IPS-NIHi11 (cell line): ENCODE measurements around the gene CDC42EP4.
"Not testable (repeated sequence)": the region's sequence is repeated elsewhere in the genome, so short reads cannot be mapped to it uniquely, and the experiment has no call there.

ENCODE experiments used
- DNase-seq: peaks from one replicate; pipeline ENCODE4 v3.0.0; 2012; ENCODE audit warnings: mixed read lengths, low spot score

Gene CDC42EP4

GRCh38 chr17:73343168-73343634 is 31.4 kb upstream of the CDC42EP4 start:
- peak; percentile 74 for DNase-seq

DNA sequence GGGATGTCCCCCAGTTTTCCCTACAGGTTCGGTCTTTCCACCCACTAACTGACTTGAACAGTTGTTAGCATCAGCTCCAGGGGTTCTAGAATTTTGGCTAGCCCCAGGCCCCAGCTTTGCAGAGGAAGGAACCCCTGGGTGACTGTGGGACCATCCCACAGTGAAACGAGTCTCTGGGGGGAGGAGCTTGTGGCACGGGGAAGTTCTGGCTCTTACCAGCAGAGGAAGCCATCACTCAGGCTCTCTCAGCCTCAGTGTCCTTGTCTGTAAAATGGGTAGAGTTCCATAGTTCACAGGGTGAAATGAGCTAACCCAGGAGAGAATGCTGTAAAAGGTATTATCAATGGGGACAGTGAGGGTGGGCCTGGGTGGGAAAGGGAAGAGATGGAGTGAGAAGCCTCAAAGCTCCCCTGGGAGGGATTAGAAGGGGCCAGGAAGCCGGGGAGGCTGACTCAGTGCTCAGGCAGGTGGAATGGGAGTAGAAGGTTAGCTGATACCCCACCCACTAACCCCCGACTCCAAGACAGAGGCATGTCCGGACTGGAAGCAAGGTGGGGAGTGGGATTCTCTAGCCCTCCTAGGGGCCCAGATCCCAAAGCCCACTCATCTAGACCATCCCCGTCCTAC is 30.9 kb upstream of the CDC42EP4 start:
- DNase-seq: no peak

- peak; percentile 88 for DNase-seq
These were observed 30.3 kb upstream of the CDC42EP4 start for GRCh38 chr17:73342050-73342522.

GRCh38 chr17:73341350-73342049 is 29.7 kb upstream of the CDC42EP4 start:
- DNase-seq: no peak

DNA sequence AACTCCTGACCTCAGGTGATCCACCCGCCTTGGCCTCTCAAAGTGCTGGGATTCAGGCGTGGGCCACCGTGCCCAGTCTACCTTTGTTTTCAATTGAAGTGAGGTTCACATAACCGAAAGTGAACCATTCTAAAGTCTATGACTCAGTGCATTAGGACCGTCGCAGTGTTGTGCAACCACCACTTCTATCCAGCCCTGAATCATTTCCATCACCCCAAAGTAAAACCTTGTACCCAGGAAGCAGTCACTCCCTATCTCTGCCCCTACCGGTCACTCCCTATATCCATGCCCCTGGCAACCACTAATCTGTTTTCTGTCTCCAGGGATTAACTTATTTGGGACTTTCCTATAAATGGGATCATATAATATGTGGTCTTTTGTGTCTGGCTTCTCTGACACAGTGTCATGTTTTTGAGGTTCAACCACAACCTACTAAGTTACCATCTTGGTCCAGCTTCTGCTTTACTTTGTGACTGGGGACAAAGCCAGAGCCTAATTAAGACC is 28.3 kb upstream of the CDC42EP4 start:
- DNase-seq: no peak

DNA sequence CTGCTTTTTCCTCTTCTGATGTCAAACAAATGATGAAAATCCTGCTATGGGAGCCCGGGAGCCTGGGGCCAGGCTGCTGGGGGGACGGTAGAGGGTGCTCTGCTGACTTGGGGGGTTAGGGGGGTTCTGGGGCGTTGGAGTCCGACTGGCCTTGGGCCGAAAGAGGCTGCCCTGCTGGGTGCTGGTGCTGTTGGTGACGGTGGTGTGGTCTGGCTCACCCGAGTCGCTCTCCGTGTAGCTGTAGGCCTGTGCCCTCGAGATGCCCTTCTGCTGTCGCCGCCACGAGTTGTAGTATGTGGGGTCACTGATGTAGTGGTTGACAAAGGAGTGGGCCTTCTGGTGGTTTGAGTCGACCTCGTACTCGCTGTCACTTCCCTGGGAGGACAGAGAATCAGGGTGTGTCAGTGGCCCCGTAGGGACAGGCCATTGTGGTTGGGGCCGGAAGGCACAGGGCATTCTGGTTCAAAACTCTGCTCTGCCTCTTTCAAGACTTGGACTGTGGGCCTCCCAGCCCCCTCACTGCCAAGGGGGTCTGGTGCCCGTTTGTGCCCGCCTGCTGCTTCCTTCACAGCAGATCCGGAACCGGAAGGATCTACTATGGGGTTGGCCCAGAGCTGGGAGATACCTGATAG is 26.9 kb upstream of the CDC42EP4 start:
- DNase-seq: no peak

- no peak for DNase-seq
These were observed 26.3 kb upstream of the CDC42EP4 start for GRCh38 chr17:73338050-73338521.

- no peak for DNase-seq
These were observed 25.5 kb upstream of the CDC42EP4 start for GRCh38 chr17:73337330-73337710.

DNA sequence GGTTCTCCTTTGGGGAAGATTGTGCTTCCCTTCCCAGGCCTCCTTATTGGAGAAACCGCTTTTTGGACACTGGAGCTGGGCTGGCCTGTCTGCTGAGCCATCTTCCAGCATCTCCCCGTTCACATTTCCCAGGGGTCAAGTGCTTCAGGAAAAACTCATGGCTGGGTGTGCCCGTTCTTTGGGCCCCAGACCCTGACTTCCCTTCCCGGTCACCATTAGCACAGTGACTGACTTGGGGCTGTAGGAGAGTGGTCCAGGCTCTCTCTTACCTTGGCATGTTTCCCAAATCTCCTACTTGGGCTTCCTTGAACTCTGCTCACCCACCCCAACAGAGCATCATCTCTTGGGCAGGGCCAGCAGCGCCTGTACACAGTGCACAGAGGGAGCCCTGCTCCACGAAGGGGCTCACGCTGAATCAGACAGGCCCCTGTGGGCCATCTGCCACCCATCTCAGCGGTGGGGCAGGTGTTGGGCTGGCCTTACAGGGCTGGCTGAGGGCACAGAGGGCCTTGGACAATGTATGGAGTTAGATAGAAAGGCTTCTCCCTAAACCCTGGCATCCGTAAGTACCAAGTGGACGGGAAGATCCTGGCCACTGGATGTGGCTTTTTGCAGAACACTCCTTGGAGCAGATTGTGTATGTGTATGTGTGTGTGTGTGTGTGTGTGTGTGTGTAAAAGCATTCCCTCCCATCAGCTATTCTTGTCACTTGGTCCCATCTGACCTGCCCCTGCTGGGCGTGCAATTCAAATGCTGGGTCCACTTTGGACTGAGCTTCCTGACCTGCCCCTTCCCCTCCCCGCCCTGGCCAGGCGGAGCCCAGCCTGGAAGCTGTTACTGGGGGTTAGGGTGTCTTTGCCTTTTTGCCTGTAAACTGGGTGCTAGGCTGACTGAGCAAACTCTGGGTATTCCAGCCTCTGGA is 24.9 kb upstream of the CDC42EP4 start:
- no peak for DNase-seq

DNA sequence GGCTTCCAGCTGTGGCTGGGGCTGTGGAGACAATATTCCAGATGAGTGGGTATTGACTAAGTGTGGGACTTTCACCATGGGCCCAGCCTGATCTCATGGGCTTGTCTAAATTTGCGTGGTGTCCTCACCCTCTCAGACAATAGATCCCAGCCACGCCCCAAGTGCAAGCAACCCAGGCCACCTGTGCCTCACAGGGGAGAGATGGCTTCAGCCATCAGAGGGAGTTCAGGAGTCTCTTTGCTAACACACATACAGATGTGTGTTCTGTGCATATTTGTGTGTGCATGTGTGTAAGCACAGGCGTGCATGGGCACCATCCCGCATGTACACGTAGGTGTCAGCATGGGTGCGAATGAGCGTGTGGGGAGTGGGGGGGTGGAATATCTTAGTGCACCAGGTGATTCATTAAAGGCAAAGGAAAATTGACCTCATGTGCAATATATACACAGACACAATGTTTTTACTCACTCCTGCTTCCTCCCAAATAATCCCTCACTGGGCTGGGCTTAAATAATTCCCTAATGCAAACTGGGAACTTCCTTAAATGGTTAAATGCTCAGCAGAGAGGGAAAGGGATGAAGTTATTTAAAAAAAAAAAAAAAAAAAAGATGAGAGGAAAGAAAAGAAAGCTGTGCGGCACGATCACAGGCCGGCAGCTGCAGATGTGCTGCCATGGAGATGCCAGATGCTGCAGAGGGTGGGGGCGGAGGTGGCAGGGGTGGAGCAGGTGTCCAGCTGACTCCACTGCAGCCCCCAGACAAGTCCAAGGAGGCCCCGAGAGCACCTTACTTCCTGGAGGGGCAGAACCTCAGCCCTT is 24.0 kb upstream of the CDC42EP4 start:
- DNase-seq: no peak

GRCh38 chr17:73334771-73335513 is 23.1 kb upstream of the CDC42EP4 start:
- no peak for DNase-seq

DNA sequence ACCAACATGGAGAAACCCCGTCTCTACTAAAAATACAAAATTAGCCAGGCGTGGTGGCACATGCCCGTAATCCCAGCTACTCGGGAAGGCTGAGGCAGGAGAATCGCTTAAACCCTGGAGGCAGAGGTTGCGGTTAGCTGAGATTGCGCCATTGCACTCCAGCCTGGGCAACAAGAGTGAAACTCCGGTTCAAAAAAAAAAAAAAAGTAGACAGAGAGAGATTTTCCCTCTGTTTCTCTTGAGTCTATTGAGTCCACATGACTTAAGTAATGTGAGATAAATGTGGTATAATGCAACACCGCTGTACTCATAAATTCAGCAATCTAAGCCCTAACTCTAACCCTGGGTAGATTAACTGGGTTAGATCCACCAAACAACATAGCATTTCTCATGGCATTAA is 21.6 kb upstream of the CDC42EP4 start:
- not testable (repeated sequence) for DNase-seq

- no peak for DNase-seq
These were observed 19.3 kb upstream of the CDC42EP4 start for GRCh38 chr17:73331060-73331459.

DNA sequence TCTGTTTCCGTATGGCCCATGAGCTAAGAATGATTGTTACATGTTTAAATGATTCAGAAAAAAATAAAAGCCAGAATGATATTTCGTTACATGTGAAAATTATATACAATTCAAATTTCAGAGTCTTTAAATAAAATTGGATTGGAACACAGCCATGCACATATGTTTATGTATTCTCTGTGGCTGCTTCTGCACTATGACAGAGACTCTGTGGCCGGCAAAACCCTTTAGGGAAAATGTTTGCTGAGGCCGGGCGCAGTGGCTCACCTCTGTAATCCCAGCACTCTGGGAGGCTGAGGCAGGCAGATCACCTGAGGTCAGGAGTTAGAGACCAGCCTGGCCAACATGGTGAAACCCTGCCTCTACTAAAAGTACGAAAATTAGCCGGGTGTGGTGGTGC is 15.9 kb upstream of the CDC42EP4 start:
- no peak for DNase-seq

DNA sequence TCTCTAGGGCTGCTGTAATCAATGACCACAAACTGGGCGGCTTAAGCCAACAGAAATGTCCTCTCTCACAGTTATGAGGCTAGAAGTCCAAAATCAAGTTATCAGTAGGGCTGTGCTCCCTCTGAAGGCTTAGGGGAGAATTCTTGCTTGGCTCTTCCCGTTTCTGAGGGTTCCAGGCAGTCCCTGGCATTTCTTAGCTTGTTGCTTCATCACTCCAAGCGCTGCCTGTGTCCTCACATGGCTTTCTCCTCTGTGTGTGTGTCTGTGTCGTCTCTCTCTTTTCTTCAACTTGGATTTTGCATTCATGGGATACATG is 13.7 kb upstream of the CDC42EP4 start:
- no peak for DNase-seq

DNA sequence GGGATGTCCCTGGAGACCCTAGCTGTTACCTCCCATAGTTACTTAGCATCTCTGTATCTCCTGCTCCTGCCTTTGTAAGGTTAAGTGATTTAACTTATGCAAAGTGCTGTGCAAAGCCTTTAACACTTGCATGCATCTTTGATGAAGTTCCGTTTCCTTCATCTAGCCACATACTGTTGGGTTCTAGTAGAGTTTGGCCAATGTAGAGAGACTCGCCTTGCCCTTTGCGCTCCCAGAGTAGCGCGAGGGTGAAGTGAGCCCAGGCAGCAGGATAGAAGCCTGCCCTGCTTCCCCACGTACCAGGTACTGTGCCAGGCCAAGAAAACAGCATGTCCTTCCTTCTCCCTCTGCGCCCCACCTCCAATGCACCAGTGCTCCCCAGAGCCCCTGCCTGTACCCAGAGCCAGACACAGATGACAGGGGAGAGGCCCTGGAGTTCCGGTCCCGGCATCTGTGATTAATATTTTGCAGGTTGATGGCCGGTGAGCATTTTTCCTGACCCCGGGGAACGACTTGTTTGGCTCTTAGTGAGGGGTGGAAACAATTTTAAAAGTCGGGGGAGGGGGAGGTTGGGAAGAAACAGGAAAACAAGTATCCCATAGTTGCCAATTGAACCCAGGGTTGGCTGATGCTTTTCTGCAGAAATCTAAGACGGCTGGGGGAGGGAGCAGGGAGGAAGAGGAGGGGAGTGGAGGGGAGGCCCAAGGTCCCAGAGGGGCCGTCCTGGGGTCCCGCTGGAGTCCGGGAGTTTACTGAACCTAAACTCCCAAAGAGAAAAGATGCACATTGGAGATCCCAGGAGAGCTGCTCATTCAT is 13.1 kb upstream of the CDC42EP4 start:
- DNase-seq: no peak

GRCh38 chr17:73324160-73324475 is 12.3 kb upstream of the CDC42EP4 start:
- DNase-seq: no peak

GRCh38 chr17:73323409-73324159 is 11.8 kb upstream of the CDC42EP4 start:
- no peak for DNase-seq
